Hematopoietic multipotent progenitor cell treated with erythropoietin and hydrocortisone succinate and interleukin-3 and kit ligand, for 6 days (in vitro differentiated cells): ENCODE results near the gene HNF4A.
A peak's percentile ranks its signal among the peaks of the same experiment; 100 is the strongest.

ENCODE experiments used
- DNase-seq: peaks from one replicate; pipeline ENCODE4 v3.0.0-alpha.2; 2015

The HNF4A gene

GRCh38 chr20:44406572-44407137, 51.2 kb downstream of the HNF4A start:
- peak; percentile 37 for DNase-seq

GRCh38 chr20:44407402-44408184, 52.1 kb downstream of the HNF4A start:
- DNase-seq, result peak; percentile 88

- no peak for DNase-seq
Measured at GRCh38 chr20:44409132-44409600, 53.7 kb downstream of the HNF4A start.

- DNase-seq, result no peak
Measured at GRCh38 chr20:44410583-44411019, 55.1 kb downstream of the HNF4A start.

- DNase-seq, result no peak
Measured at GRCh38 chr20:44411020-44411756, 55.7 kb downstream of the HNF4A start.

GRCh38 chr20:44411757-44412401, 56.4 kb downstream of the HNF4A start:
- no peak for DNase-seq

- DNase-seq, result no peak
Measured at GRCh38 chr20:44412402-44413144, 57.1 kb downstream of the HNF4A start.

- no peak for DNase-seq
Measured at GRCh38 chr20:44413575-44414345, 58.3 kb downstream of the HNF4A start.

- no peak for DNase-seq
Measured at GRCh38 chr20:44414346-44414714, 58.8 kb downstream of the HNF4A start.

GRCh38 chr20:44414808-44415207, 59.3 kb downstream of the HNF4A start:
- no peak for DNase-seq

GRCh38 chr20:44415833-44416715, 60.6 kb downstream of the HNF4A start:
- no peak for DNase-seq

GRCh38 chr20:44418069-44418905, 62.8 kb downstream of the HNF4A start:
- no peak for DNase-seq

GRCh38 chr20:44419131-44419844, 63.8 kb downstream of the HNF4A start:
- DNase-seq, result no peak

GRCh38 chr20:44420497-44420896, 65.0 kb downstream of the HNF4A start:
- no peak for DNase-seq

GRCh38 chr20:44422083-44422482, 66.6 kb downstream of the HNF4A start:
- DNase-seq, result no peak

GRCh38 chr20:44423480-44423879, 68.0 kb downstream of the HNF4A start:
- no peak for DNase-seq

GRCh38 chr20:44424039-44424495, 68.6 kb downstream of the HNF4A start:
- DNase-seq, result no peak

GRCh38 chr20:44425923-44426322, 70.4 kb downstream of the HNF4A start:
- DNase-seq, result no peak
